SU-DHL-6 (cell line): Measurements from ENCODE around the gene SCARB1.

Experiments used
- H2AFZ ChIP-seq: fragments of 200-600 bp; sonication (generic); 2 replicates; pipeline ENCODE4 v1.6.1; 2014; ENCODE audit warnings: low read depth, mild to moderate bottlenecking, moderate library complexity, mixed read lengths, antibody characterized with exemption, low read length; ENCODE audit not compliant: severe bottlenecking
- H3F3A ChIP-seq: fragments of 200-600 bp; shearing (Covaris generic); 2 replicates; pipeline ENCODE4 v1.6.0; 2016; ENCODE audit warnings: antibody characterized with exemption, mild to moderate bottlenecking; ENCODE audit not compliant: insufficient read depth
- H3K27ac ChIP-seq: fragments of 200-600 bp; sonication (generic); 2 replicates; pipeline ENCODE4 v1.5.1; 2016; ENCODE audit warnings: low read depth, mild to moderate bottlenecking, low read length, moderate library complexity, mixed read lengths
- H3K27me3 ChIP-seq: fragments of 200-600 bp; sonication (generic), shearing (Covaris generic); 2 replicates; pipeline ENCODE4 v1.6.0; 2014; ENCODE audit warnings: mild to moderate bottlenecking, low read length
- H3K36me3 ChIP-seq: fragments of 200-600 bp; sonication (generic); 2 replicates; pipeline ENCODE4 v1.6.1; 2014; ENCODE audit warnings: mild to moderate bottlenecking, low read length, mixed read lengths
- H3K4me2 ChIP-seq: fragments of 300-600, 200-600 bp; shearing (Covaris generic), sonication (generic); 2 replicates; pipeline ENCODE4 v1.6.0; 2014; ENCODE audit warnings: low read length, low read depth, mild to moderate bottlenecking; ENCODE audit not compliant: poor library complexity, severe bottlenecking
- H3K4me3 ChIP-seq: fragments of 200-600 bp; sonication (generic); 2 replicates; pipeline ENCODE4 v1.5.1; 2014; ENCODE audit warnings: antibody characterized with exemption, low read length, mild to moderate bottlenecking, mixed read lengths; ENCODE audit not compliant: insufficient read depth, poor library complexity, severe bottlenecking
- H3K79me2 ChIP-seq: fragments of 200-600 bp; sonication (generic); 2 replicates; pipeline ENCODE4 v1.6.1; 2014; ENCODE audit warnings: mild to moderate bottlenecking, low read length, moderate library complexity; ENCODE audit not compliant: insufficient read depth
- H3K9ac ChIP-seq: fragments of 200-600 bp; sonication (generic); 2 replicates; pipeline ENCODE4 v1.7.0; 2014; ENCODE audit warnings: mild to moderate bottlenecking, low read length
- H3K9me2 ChIP-seq: fragments of 200-600 bp; sonication (generic); replicated peaks from 2 replicates; pipeline ENCODE4 v1.6.1; 2014; ENCODE audit warnings: low read length; ENCODE audit not compliant: insufficient read depth
- H3K9me3 ChIP-seq: fragments of 200-600 bp; sonication (generic); 2 replicates; pipeline ENCODE4 v1.6.1; 2014; ENCODE audit warnings: low read length, mixed read lengths; ENCODE audit not compliant: insufficient read depth
- H4K20me1 ChIP-seq: fragments of 200-600 bp; sonication (generic); 2 replicates; pipeline ENCODE4 v1.6.1; 2014; ENCODE audit warnings: low read depth, mild to moderate bottlenecking, antibody characterized with exemption, low read length, moderate library complexity, mixed read lengths
- CTCF ChIP-seq: fragments of 200-600 bp; sonication (generic); IDR thresholded peaks from one replicate; pipeline ENCODE4 v1.5.1; 2017; ENCODE audit warnings: antibody characterized with exemption, mild to moderate bottlenecking, low read length, moderate library complexity; ENCODE audit not compliant: insufficient read depth, poor library complexity, severe bottlenecking
- EZH2phosphoT487 ChIP-seq: fragments of 200-600 bp; sonication (generic), shearing (Covaris generic); conservative IDR thresholded peaks from 2 replicates; pipeline ENCODE4 v1.6.1; 2018; ENCODE audit warnings: mild to moderate bottlenecking, antibody characterized with exemption, low read length, moderate library complexity, mixed read lengths

The SCARB1 gene

DNA sequence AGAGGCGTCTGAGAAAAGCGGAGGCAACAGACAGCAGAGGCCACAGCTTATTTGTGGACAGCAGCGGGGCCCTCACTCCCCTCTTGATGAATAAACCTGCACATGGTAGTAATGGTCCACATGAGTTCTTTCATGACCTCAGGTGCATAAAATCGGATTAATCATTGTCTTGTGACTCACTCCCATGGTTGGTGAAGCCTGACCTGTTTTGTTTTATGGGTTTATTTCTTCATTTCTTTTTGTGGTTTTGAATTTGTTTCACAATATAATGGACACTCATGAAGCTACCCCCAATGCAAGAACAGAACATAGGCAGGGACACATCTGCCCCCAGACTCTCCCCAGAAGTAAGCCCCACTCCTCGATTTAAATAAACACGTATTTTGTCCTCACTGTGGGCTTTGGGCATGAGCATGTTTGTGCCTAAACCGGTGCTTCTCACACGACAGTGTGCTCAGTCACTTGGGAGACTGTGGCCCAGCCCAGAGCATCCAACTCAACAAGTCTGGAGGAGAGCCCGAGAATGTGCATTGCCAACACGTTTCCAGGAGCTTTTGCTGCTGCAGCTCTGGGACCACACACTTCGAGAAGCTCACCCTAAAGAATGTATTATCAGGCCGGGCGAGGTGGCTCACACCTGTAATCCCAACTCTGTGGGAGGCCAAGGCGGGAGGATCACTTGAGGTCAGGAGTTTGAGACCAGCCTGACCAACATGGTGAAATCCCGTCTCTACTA, 116.1 kb downstream of the SCARB1 start:
- no peaks in the 10 kb centered on the region for H3K79me2 ChIP-seq
- H3K9me2 ChIP-seq = no peaks in the 10 kb centered on the region
- H3K36me3 ChIP-seq = no peaks in the 10 kb centered on the region
- H3K27me3 ChIP-seq = no peaks in the 10 kb centered on the region
- no peak overlapping the region for H2AFZ ChIP-seq
- H3K9ac ChIP-seq = no peak overlapping the region
- TF ChIP-seq CTCF (no peak), EZH2phosphoT487 (no peak)
- no peaks in the 10 kb centered on the region for H3F3A ChIP-seq
- H3K4me3 ChIP-seq = no peak overlapping the region
- no peaks in the 10 kb centered on the region for H4K20me1 ChIP-seq
- H3K27ac ChIP-seq = no peak overlapping the region
- H3K4me2 ChIP-seq = no peak overlapping the region
- H3K9me3 ChIP-seq = no peaks in the 10 kb centered on the region

- Histone ChIP-seq H3K4me3 (no peak overlapping the region), H3K36me3 (no peaks in the 10 kb centered on the region), H3K79me2 (no peaks in the 10 kb centered on the region), H3K9me2 (no peaks in the 10 kb centered on the region), H3K9ac (no peak overlapping the region), H4K20me1 (no peaks in the 10 kb centered on the region), H3K27me3 (no peaks in the 10 kb centered on the region), H3K27ac (no peak overlapping the region), H3K9me3 (no peaks in the 10 kb centered on the region), H3F3A (no peaks in the 10 kb centered on the region), H3K4me2 (no peak overlapping the region), H2AFZ (no peak overlapping the region)
- TF ChIP-seq EZH2phosphoT487 = no peak
- TF ChIP-seq CTCF = no peak
These were observed 116.8 kb downstream of the SCARB1 start for GRCh38 chr12:124746649-124747425.

DNA sequence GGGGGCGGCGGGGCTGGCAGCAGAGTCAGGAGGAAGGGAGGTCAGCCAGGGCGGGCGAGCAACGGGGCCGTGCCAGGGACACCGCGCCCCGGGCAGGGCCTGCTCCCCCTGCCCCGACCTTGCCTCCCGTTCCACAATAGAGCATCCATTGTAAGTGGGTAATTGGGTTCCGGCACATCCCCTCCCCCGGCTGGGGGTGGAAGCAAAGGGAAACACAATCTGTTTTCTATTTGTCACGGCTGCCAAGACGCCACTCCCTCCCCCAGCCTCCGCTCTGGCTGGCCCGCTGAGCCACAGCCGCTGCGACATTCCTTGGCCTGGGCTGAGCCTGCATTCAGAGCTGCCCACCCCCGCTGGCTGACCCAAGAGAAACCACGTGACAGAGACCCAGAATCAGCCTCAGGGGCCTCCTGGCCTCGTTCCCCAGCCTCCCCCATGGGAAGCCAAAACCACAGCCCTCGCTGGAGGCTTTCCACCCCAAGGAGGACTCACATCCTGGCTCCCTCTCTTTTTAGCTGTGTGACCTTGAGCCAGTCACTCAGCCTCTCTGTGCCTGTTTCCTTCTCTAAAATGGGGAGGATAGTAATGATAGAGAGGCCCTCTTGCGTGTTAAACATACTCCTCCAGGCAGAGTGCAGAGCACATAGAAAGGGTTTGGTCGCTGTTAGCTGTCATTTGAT, 117.6 kb downstream of the SCARB1 start:
- Histone ChIP-seq H3K4me3 (no peak overlapping the region), H3K36me3 (no peaks in the 10 kb centered on the region), H3K79me2 (no peaks in the 10 kb centered on the region), H3K4me2 (no peak overlapping the region), H3K9me3 (no peaks in the 10 kb centered on the region), H2AFZ (no peak overlapping the region), H4K20me1 (no peaks in the 10 kb centered on the region), H3K9ac (no peak overlapping the region), H3K27me3 (no peaks in the 10 kb centered on the region), H3K27ac (no peak overlapping the region), H3K9me2 (no peaks in the 10 kb centered on the region), H3F3A (no peaks in the 10 kb centered on the region)
- no peak for TF ChIP-seq EZH2phosphoT487
- TF ChIP-seq CTCF = no peak
